Activated B cell treated with CpG ODN at 0.5 μM for 24 hours (primary cell): ENCODE results near the gene SHISAL2B. TPM values are rescaled to one million over a fixed set of nuclear protein-coding genes. Genes with fewer than 3 reads are reported as not detected.
"Not testable (repeated sequence)": the region's sequence is repeated elsewhere in the genome, so short reads cannot be mapped to it uniquely, and the experiment has no call there.

ENCODE experiments used
- ATAC-seq: fragments of 200-7000 bp; cut with Tn5 transposase; one replicate; pipeline ENCODE4 v1.10.0; 2021; ENCODE audit warnings: low read depth, mild to moderate bottlenecking, moderate library complexity
- CTCF ChIA-PET: fragments of 350-600 bp; sonication (Branson Sonifier 250); formaldehyde crosslinking; loops from one replicate; lab custom pipeline; 2021; ENCODE audit warnings: antibody characterized with exemption; lab: Charles Lee
- POLR2A ChIA-PET: fragments of 350-600 bp; sonication (Branson Sonifier 250); formaldehyde crosslinking; loops from one replicate; lab custom pipeline; 2021; ENCODE audit warnings: antibody characterized with exemption; lab: Charles Lee
- DNase-seq: peaks from one replicate; pipeline ENCODE4 v3.0.0; 2022
- H3K27ac Mint-ChIP-seq: one replicate; pipeline ENCODE4 v1.8.0; 2020; ENCODE audit warnings: mixed read lengths
- H3K27me3 Mint-ChIP-seq: one replicate; pipeline ENCODE4 v1.8.0; 2021; ENCODE audit warnings: mixed read lengths
- H3K36me3 Mint-ChIP-seq: one replicate; pipeline ENCODE4 v1.8.0; 2021; ENCODE audit warnings: low read depth, mixed read lengths
- H3K4me1 Mint-ChIP-seq: one replicate; pipeline ENCODE4 v1.8.0; 2021; ENCODE audit warnings: mixed read lengths
- H3K4me3 Mint-ChIP-seq: one replicate; pipeline ENCODE4 v1.8.0; 2020; ENCODE audit warnings: mild to moderate bottlenecking, mixed read lengths
- H3K9me3 Mint-ChIP-seq: one replicate; pipeline ENCODE4 v1.8.0; 2020; ENCODE audit warnings: mixed read lengths
- CTCF ChIP-seq: fragments of 200-600 bp; IDR thresholded peaks from one replicate; pipeline ENCODE4 v1.8.0; 2022; ENCODE audit warnings: antibody characterized with exemption, mild to moderate bottlenecking
- intact Hi-C: fragments of 100-400 bp; cut with micrococcal nuclease; formaldehyde crosslinking; loops from one replicate; pipeline ENCODE4 v1.15.1; 2024
- total RNA-seq: library from RNA; stranded (reverse); gene quantifications from 2 replicates; pipeline ENCODE4 v1.2.3, GENCODE V29; 2022

Gene SHISAL2B
- total RNA-seq, 1 donor from 2014 or later = not detected

DNA sequence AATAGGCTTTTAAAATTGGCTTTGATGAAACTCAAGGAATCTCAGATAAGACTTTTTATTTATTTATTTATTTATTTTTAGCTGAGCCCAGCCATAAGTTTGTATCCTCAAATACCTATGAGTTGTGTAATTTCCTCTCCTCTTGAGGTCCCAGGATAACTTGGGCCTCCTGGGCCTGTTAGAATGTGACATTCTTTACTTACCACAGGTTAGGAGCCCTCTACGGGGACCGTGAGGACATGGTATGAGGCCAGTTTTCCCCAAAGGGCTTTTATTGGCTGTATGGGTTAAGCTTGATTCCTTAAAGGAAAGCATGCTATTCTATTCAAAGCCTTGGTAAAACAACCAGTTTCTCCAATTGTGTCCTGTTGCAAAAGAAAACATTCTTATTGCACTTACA is 16.9 kb downstream of the SHISAL2B start:
- ATAC-seq (no peak), DNase-seq (no peak)
- CTCF ChIA-PET = interaction anchor here (0.6 kb wide), 1 partner anchor 75 kb away, joined by 3 read pairs; no protein-coding TSS in a partner anchor
- no peaks in the 10 kb centered on the region for H3K9me3 Mint-ChIP-seq
- no peak overlapping the region for H3K4me3 Mint-ChIP-seq
- intact Hi-C loops = no loop called here
- no peak for TF ChIP-seq CTCF
- POLR2A ChIA-PET = no interaction called here
- no peaks in the 10 kb centered on the region for H3K4me1 Mint-ChIP-seq
- H3K27ac Mint-ChIP-seq = no peak overlapping the region
- peaks cover 6% of the 10 kb centered on the region for H3K27me3 Mint-ChIP-seq
- no peaks in the 10 kb centered on the region for H3K36me3 Mint-ChIP-seq

DNA sequence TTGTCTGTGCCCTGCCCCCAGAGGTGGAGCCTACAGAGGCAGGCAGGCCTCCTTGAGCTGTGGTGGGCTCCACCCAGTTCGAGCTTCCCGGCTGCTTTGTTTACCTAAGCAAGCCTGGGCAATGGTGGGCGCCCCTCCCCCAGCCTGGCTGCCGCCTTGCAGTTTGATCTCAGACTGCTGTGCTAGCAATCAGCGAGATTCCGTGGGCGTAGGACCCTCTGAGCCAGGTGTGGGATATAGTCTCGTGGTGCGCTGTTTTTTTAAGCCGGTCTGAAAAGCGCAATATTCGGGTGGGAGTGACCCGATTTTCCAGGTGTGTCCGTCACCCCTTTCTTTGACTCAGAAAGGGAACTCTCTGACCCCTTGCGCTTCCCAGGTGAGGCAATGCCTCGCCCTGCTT is 24.2 kb downstream of the SHISAL2B start:
- H3K9me3 Mint-ChIP-seq, H3K27ac Mint-ChIP-seq, H3K4me3 Mint-ChIP-seq, CTCF ChIA-PET, ATAC-seq, H3K4me1 Mint-ChIP-seq, POLR2A ChIA-PET, DNase-seq, H3K36me3 Mint-ChIP-seq, intact Hi-C loops, H3K27me3 Mint-ChIP-seq: not testable (repeated sequence)

DNA sequence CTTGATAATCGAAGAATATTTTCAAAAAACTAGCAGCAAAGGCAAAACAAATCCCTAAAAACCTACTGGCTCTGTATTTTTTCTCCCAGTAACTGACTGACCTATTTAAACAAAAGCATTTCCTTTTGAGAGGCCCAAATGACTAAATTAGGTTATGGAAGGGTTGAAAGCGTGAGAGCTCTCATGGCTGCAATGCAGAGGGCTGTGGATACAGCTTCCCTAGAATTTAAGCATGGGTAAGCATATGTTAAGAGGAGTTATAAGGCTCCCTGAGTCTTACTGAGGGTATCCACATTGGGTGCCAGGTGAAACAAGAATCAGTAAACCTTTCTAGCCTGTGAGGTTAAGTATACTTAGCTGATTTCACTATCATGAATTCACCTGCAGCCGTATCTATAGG is 32.3 kb downstream of the SHISAL2B start:
- DNase-seq = no peak
- ATAC-seq = no peak
- Mint-ChIP-seq H3K4me3 (no peak overlapping the region), H3K4me1 (no peaks in the 10 kb centered on the region), H3K27ac (no peak overlapping the region), H3K9me3 (no peaks in the 10 kb centered on the region), H3K27me3 (no peaks in the 10 kb centered on the region), H3K36me3 (peaks cover 34% of the 10 kb centered on the region)
- ChIA-PET CTCF (no interaction called here), POLR2A (no interaction called here)
- TF ChIP-seq CTCF = no peak
- intact Hi-C loops = no loop called here

GRCh38 chr5:64727150-64727549 is 36.8 kb downstream of the SHISAL2B start:
- DNase-seq (no peak), ATAC-seq (no peak)
- intact Hi-C loops = no loop called here
- ChIA-PET CTCF (no interaction called here), POLR2A (interaction anchor here (0.7 kb wide), 1 partner anchor 41 kb away, joined by 7 read pairs; no protein-coding TSS in a partner anchor)
- Mint-ChIP-seq H3K9me3 (no peaks in the 10 kb centered on the region), H3K27ac (no peak overlapping the region), H3K36me3 (peaks cover 59% of the 10 kb centered on the region), H3K4me1 (no peaks in the 10 kb centered on the region), H3K4me3 (no peak overlapping the region), H3K27me3 (no peaks in the 10 kb centered on the region)
- TF ChIP-seq CTCF = no peak

- no peak for TF ChIP-seq CTCF
These were observed 52.1 kb downstream of the SHISAL2B start for GRCh38 chr5:64742411-64742810.

GRCh38 chr5:64742821-64743220 is 52.5 kb downstream of the SHISAL2B start:
- no peaks in the 10 kb centered on the region for H3K27me3 Mint-ChIP-seq
- POLR2A ChIA-PET = no interaction called here
- H3K27ac Mint-ChIP-seq = no peak overlapping the region
- no peak overlapping the region for H3K4me3 Mint-ChIP-seq
- intact Hi-C loops = no loop called here
- CTCF ChIA-PET = no interaction called here
- peaks cover 35% of the 10 kb centered on the region for H3K36me3 Mint-ChIP-seq
- TF ChIP-seq CTCF = no peak
- no peak for ATAC-seq
- no peaks in the 10 kb centered on the region for H3K4me1 Mint-ChIP-seq
- no peak for DNase-seq
- no peaks in the 10 kb centered on the region for H3K9me3 Mint-ChIP-seq

More at GRCh38 chr5:64742411-64742810, 52.1 kb downstream of the SHISAL2B start:
- no peaks in the 10 kb centered on the region for H3K27me3 Mint-ChIP-seq
- H3K9me3 Mint-ChIP-seq = no peaks in the 10 kb centered on the region
- ChIA-PET POLR2A (no interaction called here), CTCF (no interaction called here)
- ATAC-seq (no peak), DNase-seq (no peak)
- intact Hi-C loops = no loop called here
- H3K4me3 Mint-ChIP-seq = no peak overlapping the region
- no peak overlapping the region for H3K27ac Mint-ChIP-seq
- H3K36me3 Mint-ChIP-seq = peaks cover 35% of the 10 kb centered on the region
- H3K4me1 Mint-ChIP-seq = no peaks in the 10 kb centered on the region
